GM18498 (cell line): ENCODE measurements around the gene COBL.

Experiments used
- ATAC-seq: cut with Tn5 transposase; IDR thresholded peaks from one replicate; pipeline ENCODE4 v1.9.1; 2021; ENCODE audit warnings: mild to moderate bottlenecking, moderate library complexity; ENCODE audit not compliant: unreplicated experiment

The COBL gene

DNA sequence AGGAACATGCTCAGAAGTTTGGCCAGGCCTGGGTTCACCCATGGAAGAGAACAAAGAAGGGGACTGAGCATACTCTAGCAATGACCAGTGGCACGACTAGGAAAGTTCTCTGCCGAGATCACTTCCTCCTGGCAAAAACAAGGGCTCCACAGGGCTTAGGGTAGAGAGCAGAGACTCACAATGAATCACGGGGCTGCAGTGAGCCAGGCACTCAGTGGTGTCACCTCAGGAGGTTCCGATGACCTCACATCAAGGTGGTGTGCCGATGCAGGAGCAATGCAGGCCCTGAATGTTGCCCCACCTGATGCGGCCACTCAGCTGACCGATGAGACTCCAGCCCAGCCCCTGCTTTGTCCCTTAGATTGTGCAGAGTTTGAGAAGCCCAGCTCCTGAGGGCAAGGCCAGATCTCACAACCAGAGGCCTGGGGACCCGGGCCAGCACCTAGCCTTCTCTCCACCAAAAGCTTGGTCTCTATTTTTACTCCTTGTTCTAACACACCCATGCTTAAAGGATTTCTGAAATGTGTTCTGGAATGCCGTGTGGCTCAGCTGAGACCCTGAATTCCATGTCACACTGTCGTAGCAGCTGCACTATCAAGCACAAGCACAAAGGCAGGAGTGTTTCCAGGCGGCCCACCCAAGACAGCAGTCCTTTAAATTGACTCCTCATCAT lies 60.9 kb downstream of the COBL start:
- no peak for ATAC-seq

DNA sequence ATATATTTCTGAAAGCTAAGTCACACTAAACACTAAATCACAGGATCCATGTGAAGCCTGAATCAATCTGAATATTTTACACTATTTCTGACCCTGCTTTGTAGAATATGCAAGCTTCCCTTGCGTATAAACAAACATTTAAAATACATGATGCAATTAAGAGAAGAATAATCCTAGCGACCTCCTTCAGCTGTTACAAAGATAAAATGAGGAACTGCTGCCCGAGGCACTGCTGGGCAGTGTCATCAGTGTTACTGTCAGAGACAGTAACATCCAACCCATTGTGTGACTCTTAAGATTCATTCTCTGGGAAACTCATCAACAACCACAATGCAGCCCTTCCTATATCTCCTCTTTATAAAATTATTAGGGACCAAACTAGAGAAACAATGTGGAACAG lies 61.6 kb downstream of the COBL start:
- ATAC-seq, result no peak

DNA sequence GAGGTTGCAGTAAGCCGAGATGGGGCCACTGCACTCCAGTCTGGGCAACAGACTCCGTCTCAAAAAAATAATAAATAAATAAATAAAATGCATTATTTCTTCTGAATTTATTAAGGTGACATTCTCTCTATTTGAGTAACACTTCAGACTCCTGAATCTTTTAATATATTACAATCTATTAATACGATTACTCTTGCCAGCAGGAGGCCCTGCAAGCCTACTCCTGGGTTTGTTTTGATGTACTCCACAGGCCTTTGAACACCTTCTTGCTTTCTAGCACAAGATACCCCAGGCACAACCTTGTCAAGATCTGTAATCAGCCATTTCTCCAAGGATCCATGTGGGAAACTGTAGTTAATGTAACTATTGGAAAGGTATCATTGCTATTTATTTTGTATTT lies 63.5 kb downstream of the COBL start:
- no peak for ATAC-seq

DNA sequence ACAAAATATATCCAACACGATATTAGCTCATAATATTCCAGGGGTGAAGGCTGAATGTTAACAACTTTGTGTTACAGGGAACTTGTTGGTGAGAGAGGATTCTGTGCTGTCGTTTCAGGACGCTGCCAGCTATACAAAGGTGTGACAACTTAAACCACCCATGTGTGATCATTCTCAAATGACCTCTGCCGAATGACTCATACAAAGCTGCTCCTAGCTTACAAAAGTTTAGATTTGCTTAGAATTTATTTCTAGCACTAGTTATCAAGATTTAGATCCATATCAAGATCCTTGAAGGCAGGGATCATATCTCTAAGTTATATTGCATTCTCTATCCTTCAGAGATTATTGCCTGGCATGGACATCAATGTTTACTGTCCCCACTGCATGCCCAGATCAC lies 65.3 kb downstream of the COBL start:
- no peak for ATAC-seq

DNA sequence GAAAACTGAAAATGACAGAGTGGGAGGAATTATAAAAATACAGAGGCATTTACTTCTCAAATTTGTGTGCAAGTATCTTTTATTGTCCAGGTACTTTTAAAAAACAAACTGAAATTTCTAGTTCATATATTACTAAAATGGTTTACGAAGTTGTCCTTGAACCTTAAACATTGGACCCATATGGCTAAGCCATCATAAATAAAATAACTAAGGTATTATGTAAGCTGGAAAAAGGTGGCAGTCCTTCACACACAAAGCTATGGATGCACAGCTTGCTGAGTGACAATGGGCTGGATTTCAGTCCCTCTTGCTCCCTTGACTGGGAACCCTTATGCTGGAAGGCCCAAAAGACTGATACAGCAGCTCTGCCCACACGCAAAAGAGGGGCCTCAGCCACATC lies 66.1 kb downstream of the COBL start:
- no peak for ATAC-seq

DNA sequence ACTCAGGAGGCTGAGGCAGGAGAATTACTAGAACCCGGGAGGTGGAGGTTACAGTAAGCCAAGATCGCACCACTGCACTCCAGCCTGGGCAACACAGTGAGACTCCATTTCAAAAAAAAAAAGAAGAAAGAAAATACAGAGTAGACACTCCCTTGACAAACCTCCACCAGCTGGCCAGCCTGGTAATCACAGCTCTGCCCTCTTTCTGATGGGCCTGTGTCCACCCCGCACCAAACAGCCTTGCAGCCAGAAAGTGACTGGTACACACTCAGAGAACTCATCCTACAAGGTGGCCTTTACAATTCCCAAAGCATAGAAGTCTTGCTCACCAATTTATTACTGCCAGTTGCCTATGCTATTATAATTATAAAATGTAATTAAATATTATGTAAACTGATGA lies 66.6 kb downstream of the COBL start:
- no peak for ATAC-seq

DNA sequence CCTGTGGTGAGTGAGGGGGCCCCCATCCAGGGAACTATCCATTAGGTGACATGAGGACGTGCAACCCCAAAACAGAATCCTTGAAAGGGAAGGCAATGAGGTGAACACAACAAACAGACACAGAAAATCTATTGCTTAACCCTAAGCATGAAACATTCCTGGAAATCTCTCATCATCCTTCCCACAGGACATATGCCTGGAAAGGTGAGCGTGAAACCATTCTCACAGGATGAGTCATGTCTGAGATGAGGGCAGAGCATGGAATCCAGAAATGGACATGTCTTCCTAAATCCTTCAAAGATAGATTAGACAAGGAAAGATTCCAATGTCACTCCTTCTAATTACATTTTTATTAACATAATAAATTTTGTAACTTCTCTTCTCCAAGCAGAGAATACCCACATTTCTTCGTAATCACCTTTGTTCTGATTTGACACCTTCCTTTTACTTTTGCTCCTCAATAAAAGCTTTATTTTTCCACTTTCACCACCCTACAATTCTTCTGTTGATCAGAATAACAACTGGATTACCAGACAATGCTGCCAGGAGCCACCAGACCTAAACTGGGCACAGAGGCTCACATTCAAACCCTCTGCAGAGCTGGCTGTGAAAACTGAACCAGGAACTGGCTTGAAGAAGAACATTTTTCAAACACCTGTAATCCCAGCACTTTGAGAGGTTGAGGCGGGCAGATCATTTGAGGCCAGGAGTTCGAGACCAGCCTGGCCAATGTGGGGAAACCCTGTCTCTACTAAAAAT lies 67.2 kb downstream of the COBL start:
- ATAC-seq, result no peak

DNA sequence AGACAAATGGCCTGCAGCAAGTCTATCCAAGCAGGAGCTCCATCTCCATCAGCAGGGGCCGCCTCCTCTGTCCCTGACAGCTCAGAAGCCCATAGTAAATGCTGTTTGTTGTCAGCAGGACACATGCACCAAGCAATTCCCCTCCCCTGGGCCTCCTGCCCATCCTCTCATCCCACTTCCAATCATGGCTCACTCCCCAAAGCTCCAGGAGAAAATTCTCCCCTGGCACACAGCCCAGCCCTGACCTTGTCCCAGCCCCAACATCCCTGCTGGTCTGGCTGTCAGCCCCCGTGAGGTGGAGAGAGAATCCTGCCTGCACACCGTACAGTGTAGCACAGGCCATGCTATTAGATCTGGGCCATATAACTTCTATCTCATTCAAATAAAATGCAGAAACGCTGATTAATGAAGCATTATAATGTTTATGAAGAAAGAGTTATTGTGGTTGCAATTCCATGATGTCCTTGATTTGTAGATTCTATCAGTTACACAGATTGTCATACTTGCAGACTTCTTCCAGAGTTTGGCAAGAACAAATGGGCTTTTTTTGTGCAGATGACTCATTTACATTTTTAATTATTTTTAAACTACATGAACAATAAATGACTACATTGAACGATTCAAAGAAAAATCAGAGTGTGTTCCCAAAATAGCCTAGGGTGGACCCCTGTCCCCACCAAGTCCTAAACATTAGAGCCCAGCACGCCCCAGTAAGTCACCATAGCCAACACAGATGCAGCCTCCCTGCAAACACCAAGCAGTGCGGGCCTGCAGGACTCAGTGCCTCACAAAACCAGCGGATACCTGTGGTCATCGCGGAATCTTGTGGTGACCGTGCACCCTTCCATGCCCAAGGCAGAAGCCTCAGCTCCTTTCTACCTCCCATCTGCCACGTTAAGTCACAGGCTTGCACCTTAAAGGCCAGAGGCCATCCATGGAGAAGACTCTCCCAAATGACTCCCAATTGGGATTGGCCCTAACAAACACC lies 70.1 kb downstream of the COBL start:
- no peak for ATAC-seq

DNA sequence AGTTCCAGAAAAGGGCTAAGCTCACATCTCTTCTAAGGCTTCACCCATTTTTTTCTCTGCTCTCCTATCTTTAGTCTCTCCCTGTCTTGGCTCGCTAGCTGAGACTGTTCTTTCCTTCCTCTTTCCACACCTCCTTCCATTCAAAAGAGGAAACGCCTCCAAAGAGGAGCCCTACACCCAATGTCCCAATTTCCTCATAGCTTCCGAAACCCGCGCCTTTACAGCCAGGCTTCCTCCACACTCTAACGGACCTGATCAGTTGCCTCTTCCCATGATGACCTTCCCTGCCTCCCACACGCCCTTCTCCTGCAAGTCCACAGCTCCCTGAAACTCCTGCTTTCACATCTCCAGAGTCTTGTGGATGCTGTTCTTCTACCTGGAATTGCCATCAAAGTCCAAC lies 71.7 kb downstream of the COBL start:
- no peak for ATAC-seq

DNA sequence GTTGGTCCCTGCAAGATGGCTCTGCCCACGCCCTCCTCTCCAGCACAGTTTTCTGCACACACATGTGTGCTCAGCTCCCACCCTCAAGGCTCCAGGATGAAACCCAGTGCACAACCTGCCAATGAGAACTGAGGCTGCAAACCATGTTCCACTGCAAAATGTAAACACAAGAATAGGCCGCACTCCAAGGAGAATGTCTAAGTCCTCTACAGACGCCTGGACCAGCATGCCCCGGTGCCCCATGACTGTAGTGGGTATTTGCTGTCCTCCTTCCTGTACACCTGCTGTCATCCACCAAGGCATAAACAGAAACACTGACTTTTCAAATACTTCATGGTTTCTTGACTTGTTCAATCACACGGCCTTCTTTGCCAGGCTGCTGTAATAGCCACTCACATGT lies 72.6 kb downstream of the COBL start:
- ATAC-seq, result no peak

DNA sequence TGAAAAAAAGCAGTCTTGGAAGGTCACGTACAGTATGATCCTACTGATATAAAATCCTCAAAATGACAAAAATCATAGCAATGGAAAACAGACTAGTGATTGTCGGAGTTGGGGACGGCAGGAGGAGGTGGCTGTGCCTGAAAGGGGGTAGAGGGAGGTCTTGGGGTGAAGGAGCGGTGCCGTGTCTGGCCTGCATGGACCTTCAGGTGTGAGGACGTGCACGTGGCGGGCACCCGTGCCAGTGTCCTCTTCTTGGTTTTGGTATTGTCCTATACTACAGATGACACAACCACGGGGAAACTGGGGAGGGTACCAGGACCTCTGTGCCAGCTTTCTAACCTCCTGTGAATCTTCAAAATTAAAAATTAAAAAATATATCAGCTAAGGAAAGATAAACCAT lies 73.0 kb downstream of the COBL start:
- ATAC-seq, result no peak

DNA sequence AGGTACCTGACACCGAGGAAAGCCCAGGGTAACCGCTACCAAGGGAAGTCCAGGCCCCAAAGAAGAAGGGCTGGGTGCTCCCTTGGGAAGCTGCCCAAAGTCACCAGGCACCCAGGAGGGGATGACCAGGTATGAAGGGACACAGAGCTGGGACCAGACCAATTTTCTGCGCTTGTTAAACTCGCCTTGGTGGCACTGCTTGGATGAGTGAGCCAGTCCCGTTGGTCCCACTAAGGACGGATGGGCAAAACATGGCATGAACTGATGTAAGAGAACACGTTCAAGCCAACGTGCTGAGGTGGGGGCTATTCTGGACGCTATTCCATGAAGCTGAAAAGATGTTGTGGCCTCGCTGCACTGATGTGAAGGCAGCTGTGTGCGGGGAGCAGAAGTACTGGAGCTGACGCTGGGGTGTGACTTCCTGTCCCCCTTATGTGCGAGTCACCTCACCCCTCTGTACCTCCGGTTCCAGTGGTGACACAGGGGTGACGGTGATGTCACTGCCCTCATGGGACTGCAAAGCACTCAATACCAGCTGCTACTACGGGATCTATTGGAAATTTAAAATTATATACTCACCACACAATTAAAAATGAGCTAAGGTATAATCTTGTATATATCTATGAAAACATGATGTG lies 73.6 kb downstream of the COBL start:
- ATAC-seq, result no peak

DNA sequence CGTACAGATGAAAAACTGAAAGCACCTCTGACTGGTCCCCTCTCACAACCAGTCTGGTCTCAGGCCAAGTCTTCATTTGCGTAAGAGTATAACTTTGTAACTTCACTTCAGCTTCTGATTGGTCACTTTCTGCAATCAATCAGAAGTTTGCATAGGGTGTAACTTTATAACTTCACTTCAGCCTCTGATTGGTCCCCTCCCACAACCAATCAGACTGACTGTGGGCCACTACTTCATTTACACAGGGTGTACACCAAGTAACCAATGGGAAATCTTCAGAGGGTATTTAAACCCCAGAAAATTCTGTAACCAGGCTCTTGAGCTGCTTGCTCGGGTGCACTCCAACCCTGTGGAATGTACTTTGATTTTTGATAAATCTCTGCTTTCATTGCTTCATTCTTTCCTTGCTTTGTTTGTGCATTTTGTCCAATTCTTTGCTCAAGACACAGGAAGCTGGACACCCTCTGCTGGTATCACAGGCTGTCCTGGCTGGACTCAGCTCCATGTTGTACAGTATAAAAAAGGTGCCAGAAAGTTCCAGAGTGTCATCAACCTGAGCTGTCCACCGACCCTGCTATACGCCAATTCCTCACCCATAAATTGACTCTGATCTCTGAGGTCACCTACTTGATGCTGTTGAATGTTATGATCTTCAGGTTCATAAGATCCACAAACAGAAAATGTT lies 74.5 kb downstream of the COBL start:
- no peak for ATAC-seq

DNA sequence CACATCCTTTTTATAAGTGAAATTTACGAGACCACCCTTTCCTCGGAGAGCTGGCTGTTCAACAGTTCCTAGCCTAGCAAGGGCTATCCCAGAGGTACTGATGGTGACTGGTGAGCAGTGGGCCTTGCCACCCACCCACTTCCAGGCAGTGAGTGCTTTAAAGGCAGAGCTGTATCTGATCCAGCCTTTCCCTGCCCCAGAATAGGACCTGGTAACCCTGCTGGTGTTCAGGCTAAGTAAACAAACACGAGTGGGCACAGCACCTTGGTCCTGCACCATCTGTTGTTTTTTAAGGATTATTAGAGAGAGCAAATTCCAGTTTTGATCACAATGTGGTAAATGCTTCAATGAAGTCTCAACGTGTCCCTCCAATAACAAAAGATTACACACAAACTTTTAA lies 75.7 kb downstream of the COBL start:
- ATAC-seq, result no peak

DNA sequence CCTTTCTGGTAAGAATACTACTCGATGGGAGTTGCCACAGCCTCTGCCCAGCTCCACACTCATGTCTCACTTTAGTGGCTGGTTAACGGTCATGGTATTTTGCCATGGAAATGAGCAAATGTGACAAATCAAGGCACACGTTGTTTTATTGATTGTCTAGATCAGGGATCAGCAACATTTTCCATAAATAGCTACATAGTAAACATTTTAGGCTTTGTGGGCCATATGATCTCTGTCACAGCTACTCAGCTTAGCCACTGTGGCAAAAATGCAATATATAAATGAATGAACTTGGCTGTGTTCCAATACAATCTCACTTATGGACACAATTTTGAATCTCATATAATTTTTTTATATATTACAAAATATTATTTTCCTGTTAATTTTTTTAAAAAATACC lies 76.9 kb downstream of the COBL start:
- no peak for ATAC-seq

DNA sequence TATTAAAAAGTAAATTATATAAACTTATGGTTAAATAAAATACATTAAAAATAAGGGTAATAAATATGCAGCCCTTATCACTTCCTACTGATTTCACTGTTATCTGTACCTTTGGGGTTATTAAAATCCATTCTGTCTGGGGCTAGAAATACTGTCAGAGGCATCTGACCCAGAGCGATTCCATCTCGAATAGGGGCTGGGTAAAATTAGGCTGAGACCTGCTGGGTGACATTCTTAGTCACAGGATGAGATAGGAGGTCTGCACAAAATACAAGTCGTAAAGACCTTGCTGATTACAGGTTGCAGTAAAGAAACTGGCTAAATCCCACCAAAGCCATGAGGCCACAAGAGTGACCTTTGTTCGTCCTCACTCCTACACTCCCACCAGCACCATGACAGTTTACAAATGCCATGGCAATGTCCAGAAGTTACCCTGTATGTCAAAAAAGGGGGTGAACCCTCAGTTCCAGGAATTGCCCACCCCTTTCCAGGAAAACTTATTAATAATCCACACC lies 77.6 kb downstream of the COBL start:
- ATAC-seq, result no peak

DNA sequence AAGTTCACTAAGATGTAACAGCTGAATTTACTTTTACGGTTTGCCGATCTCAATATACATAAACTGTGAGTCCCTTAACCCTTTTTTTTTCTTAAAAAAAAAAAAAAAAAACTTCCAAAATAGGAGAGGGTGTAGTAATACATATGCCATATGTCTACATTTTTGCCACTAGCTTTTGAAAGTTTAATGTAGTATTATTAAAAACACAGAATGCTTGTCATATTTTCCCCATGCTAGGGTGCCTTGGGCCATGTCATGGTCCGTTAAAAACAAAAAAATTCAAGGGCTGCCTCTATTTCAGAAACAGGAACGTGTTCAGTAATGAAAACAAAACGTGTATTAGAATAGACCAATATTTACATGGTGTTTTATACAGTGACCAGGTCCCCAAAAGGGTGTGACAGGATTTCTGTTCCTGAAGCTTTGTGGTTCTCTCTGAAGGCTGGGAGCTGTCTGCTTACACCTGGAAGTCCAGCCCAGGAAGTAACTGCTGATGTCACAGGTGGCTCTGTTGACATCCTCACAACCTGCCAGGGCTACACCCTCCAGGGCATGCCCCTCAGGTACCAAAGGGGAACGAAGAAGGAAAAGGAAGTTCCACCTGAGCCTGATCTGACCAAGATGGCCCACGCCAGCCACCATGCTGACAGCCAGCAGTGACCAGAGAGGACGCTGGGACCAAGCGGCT lies 79.0 kb downstream of the COBL start:
- no peak for ATAC-seq

DNA sequence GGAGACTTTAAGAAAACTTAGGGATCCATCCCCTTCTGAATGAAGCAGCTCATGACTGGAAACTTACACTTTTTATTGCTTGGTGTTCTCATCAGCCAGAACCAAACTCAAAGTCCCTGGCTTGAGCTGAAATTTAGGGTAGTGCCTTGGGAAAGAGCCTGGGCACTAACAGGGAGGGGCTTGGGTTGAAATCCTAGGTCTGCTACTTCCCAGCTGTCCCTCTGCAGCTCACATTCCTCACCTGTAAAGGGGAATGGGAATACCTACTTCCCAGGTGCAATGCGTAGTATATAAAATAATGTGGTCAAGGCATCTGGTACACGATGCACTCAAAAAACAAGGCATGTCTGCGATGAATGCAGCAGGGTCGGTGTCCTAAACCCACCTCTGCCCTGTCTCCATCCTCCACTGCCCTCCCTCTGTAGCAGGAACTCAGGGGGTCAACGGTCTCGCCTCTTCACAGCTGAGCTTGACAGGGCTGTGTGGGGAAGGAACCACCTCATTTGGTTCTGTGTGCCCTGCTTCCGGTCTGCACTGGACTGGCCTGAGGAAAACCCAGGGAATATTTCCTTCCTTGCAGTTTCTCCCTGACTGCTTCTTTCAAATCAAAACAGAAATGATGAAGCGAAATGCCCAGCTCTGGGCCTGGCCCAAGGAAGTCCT lies 80.0 kb downstream of the COBL start:
- ATAC-seq, result no peak

DNA sequence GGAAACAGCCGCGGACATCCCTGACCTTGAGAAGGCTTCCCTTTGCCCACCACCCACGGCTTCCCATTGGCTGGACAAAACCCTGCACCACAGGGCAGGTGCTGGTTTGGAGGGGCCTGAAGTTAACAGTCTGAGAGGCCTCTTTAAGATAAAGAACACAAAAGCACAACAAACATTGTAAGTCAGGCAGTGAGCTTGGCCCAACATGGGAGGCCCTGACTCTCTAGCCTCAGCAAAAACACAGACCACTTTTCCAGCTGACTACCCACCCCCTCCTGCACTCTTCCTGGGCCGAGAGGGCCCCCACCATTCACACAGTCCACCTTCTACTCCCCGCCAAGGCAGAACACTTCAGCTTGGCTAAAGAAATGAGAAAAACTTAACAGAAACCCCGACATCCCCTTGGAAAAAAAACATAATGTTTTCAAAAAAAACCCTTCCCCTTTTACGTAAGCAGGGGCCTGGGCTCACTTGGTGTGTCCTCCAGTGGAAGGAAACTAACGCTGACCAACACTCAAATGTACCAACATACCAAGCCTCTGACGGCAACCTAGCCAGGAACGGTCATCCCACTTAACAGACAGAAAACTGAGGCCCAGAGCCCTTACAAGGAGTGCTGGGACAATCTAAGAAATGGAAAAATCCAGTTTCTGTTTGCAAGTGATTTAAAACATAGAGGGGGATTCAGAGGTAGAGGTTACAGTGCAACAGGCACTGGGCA lies 80.9 kb downstream of the COBL start:
- ATAC-seq, result no peak
